RPMI8226 (cell line): ENCODE data around the gene EIPR1.

Source experiments
- DNase-seq: peaks from one replicate; pipeline ENCODE4 v3.0.0-alpha.2; 2015

Gene EIPR1

DNA sequence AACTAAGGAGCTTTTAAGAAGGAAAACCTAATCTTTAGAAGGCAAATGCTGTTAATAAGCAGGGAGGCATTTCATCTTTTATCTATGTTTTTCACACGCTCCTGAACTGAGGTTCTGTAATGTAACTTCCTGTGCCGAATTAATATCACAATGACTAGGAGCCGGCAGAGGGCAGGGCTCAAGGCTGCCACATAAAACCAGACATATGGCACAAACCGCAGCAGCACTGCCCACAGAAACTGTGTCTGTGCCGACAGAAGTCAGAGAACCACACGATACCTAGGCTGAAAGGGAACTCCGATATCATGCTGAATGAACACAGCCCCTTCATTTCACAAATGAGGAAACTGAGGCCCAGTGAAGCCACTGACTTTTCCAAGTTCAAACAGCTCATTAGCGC, 112.1 kb downstream of the EIPR1 start:
- no peak for DNase-seq

GRCh38 chr2:3264010-3264744, 113.4 kb downstream of the EIPR1 start:
- no peak for DNase-seq

DNA sequence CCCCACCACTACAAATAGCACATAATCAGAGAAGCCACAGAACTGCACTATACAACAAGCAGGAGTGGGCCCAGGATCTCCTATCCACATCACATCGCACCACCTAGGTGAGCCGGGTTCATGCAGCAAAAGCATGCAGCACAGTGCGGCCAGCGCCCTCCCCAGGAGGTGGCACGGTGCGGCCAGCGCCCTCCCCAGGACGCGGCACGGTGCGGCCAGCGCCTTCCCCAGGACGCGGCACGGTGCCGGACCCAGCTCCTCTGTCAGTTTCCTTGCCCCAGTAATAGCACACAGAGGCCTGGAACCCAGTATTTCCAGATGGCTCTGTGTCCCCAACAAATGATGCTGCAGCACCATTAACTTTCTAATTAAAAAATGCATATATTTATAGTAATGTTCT, 114.1 kb downstream of the EIPR1 start:
- no peak for DNase-seq

DNA sequence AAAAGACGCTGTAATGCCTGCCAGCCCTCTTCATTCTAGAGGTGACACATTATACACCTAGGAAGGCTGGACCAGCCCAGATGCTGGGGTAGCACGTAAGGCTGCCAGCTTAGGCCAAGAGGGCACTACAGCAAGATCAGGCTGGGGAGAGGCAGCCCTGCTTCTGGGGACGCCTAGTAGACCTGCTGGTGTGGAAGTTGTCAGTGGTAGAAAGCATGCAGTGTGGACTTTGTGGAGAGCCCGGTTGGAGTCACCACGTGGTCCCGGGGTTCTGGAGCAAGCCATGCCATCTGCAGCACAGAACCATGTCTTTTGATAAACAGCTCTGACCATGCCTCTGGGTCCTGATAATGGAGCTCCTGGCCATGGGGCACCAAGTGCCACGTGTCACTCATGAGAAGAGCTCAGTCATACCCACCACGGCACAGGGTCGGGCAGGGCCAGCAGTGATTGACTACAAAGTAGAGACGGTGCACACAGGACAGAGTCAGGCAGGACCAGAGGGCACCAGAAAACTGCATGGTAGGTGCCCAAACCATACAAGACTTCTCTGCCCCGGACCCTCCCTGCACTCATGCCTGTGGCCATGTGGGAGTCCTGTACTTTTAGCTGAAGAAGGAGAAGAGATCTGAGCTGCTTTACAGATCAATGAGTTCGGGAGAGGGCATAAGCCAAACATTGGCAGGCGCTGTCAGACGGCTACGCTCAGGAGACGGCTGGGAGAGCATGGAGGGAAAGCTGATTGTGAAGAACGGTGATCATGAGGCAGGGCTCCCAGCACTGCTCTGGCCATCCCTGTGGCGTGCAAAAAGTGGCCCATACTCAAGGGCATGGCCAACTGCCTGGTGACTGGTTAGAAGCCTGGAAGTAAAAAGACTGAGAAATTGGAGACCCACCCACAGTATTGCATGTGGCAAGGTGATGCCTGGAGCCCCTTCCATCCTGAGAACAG, 114.9 kb downstream of the EIPR1 start:
- no peak for DNase-seq

GRCh38 chr2:3261511-3261910, 116.1 kb downstream of the EIPR1 start:
- no peak for DNase-seq

GRCh38 chr2:3260959-3261358, 116.7 kb downstream of the EIPR1 start:
- DNase-seq = no peak

DNA sequence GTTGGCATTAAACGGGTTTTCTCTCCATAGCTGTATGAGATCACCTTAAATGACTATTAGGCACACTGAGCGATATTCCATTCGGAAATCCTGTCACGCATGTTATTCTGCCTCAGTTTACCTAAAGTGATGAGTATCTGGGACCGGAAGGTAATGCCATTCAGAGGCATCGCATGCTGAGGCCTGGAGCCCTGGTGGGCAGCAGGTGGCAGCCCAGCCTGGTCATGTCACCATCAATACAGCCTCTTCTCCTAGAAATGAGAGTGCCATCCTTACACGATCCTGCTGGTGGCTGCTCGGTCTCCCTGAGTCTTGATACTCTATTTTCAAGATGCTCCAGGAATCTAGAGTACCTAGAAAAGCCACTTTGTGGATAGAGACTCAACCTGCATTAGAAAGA, 119.8 kb downstream of the EIPR1 start:
- DNase-seq = no peak

DNA sequence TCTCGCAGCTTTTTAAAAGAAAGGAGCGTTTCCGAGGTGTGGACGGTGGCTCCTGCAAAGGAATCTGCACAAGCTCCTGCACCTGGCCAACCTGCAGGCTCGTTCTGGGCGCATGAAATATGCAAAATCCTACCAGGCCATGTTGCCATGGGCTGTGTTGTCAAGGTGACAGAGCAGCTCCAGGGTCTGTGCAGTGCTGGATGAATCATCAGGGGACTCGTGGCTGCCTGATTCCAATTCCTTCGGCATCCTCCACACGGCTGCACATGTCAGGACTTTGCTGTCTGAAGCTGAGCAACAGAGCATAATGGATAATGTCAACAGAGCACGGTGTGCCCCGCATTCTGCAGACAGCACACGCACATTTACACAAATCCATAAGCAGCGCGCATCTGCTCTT, 120.5 kb downstream of the EIPR1 start:
- DNase-seq = no peak

GRCh38 chr2:3256605-3257004, 121.0 kb downstream of the EIPR1 start:
- no peak for DNase-seq

DNA sequence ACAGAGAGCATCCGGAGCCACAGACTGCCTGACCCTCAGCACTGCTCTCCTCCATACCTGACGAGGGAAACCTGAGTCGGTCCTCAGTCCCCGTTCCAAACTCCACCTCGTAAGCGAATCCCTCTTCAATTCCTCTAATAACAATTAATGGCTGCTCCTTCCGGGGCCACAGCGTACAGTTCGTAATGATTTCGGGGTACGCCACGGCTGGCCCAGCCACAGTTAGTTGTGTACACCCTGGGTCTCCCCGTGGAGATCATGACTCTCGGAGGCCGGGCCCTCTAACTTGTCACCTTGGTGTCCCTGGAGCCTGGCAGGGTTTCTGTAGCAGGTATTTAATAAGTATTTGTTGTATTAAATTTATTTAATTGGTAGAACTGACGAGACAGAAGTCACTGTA, 121.5 kb downstream of the EIPR1 start:
- DNase-seq = no peak

- no peak for DNase-seq
Measured at GRCh38 chr2:3254442-3254941, 123.1 kb downstream of the EIPR1 start.

DNA sequence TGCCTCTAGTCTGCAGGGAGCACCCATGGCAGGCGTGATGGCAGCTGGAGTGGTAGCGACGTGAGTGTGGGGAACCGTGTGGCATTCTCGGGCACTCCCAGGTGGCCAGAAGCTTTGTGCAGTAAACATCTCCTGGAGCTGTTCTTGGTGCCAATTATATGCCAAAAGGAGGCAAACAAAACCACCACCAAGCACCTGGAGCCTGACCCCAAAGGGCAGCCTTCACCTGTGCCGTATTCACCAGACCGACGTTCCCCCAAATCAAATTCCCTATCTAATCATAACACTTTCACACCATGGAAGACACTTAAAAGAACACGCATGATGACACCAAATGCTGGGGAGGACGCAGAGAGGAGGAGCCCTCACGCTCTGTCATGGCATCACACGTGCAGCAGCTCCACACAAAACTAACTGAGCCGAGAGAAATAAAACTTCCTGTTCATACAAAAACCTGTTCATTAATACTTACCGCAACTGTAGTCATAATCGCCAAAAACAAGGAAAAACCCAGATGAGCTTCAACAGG, 123.6 kb downstream of the EIPR1 start:
- no peak for DNase-seq

- no peak for DNase-seq
Measured at GRCh38 chr2:3251946-3252345, 125.7 kb downstream of the EIPR1 start.

DNA sequence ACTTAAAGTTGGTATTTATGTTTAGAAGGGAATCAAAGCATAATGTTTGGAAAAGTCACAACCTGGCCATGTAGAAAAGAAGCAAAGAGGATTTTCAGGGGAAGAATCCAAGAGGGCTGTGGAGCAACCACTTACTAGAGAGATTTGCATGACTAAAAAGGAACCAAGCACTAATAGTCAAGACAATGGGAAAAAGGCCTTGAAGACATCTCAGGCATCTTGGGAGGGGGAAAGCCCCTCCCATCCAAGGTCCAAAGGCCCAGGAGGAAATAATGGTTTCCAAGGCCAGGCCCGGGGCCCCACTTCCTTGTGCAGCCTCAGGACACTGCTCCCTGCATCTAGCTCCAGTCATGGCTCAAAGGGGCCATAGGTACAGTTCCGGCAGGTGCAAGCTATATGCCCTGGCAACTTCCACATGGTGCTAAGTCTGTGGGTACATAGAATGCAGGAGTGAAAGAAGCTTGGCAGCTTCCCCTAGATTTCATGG, 128.1 kb downstream of the EIPR1 start:
- no peak for DNase-seq

DNA sequence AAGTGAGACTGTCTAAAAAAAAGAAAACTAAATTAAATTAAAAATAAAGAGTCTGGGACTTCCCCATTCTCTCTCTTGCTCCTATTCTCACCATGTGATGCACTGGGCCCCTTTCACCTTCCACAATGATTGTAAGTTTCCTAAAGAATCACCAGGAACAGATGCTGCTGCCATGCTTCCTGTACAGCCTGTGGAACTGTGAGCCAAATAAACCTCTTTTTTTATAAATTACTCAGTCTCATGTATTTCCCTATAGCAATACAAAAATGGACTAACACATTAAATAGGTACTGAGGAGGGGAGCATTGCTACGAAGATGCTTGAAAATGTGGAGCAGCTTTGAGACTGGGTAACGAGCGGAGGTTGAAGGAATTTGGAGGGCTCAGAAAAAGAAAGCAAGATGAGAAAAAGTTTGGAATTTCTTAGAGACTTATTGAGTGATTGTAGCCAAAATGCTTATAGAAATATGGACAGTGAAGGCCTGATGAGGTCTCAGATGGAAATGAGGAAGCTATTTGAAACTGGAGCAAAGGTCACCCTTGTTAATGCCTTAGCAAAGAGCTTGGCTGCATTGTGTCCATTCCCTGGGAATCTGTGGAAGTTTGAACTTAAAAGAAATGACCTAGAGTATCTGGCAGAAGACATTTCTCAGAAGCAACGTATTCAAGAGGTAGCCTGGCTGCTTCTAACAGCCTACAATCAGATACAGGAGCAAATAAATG, 128.7 kb downstream of the EIPR1 start:
- no peak for DNase-seq

DNA sequence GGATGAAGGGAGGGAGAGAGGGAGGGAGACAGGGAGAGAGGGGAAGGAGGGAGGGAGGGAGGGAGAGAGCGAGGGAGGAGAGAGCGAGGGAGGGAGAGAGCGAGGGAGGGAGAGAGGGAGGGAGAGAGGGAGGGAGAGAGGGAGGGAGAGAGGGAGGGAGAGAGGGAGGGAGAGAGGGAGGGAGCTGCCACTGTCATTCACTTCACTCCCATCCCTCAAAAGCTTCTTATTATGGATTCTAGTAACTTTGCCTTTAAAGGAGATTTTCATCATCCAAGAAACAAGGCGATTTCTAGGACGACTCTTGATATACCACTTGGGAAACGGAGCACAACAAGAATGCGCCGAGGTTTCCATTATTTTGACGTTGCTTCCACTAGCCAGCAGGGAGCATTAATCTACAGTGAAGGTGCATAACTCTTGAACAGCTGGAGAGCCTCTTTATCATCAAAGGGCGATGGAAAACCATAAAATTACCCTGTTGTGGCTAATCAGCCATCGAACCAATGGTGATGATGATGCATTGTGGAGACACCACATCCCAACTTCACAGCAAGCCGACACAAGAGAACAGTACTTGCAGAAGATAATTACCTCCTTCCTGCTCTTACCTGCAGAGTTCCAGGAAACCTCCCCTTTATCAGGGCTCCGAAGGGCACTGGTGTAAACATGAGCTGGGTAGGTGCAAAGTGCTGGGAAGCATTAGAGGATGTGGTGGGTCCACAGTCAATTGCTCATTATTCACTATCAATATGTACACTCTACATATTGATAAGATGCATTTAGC, 130.5 kb downstream of the EIPR1 start:
- DNase-seq = no peak

DNA sequence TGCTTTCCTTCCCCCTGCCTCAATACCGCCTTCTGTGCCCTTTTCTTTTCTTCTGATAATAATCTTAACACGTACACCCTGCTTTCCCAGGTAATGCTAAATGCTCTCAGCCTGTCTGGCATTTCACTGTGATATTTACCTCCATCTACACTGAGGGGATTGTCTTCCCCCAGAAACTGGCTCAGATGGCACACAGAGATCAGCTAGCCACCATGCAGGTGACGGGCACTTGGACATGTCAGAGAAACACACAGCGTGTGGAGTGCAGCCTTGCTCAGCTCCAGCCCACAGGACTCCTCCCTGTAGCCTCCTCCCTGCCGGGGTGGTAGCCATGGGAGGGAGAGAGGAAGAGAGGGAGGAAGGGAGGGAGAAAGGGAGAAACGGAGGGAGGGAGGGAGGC, 131.2 kb downstream of the EIPR1 start:
- DNase-seq = no peak

GRCh38 chr2:3244486-3244885, 133.1 kb downstream of the EIPR1 start:
- no peak for DNase-seq

DNA sequence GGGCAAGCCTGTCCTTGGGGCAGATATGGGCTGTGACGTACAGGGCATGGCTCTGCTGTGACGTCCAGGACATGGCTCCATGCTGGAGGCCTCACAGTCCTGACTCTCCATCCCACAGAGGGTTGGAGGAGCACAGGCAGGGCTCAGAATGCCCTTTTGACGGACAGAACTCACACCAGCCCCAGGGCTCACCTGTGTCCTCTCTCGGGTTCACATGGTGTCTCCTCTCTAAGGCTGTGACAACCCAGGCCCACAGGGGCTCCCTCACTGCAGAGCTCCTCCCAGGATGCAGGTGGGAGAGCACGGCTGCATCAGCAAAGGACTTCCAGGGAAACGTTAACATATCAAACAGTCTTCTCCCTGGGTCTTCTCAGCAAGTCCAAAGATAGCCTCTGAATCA, 133.8 kb downstream of the EIPR1 start:
- no peak for DNase-seq

DNA sequence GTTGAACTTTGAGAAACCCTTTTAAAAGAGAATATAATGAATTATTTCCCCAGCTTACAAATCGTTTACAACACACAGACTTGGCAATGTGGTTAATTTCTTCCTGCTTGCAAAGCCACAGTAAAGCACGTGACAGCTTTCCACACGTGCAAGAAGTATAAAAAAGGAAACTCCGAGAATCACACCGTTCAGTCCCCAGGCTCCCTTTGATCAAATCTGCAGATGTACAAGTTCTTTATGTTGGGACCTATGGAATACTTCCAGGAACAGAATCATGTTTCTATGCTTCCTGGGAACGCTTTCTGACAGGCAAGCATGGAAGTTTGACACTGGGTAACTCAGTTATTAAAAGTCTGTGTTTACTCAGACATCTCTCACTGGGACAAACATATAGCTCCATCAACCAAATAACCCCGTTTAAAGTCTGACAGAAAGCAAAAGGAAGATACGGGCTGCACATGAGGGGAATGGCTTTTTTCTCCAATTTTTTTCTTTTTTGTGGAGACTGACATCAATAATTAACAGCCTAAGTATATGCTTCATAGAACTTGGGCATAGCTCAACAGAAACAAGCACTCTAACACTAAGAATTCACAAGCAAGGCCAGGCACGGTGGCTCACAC, 134.8 kb downstream of the EIPR1 start:
- no peak for DNase-seq

GRCh38 chr2:3241971-3242746, 135.5 kb downstream of the EIPR1 start:
- DNase-seq = no peak
